Endothelial cell of umbilical vein (primary cell): ENCODE data around the gene C5AR2. TPM values are rescaled to one million over a fixed set of nuclear protein-coding genes. Genes with fewer than 3 reads are reported as not detected.

Experiments used
- BruUV-seq: library from RNA; stranded (reverse); fragments of 400-500 nt; replicated peaks from 2 replicates; lab custom pipeline; 2021; lab: Mats Ljungman, UMichigan
- CTCF ChIA-PET: fragments of 300-600, 350-600 bp; sonication (Branson Sonifier 250); formaldehyde crosslinking; loops from one replicate; lab custom pipeline; 2021; ENCODE audit warnings: antibody characterized with exemption, inconsistent platforms; lab: Charles Lee
- POLR2A ChIA-PET: fragments of 300-600, 350-600 bp; sonication (Branson Sonifier 250); formaldehyde crosslinking; loops from one replicate; lab custom pipeline; 2021; ENCODE audit warnings: antibody characterized with exemption, inconsistent platforms; lab: Charles Lee
- DNase-seq: peaks from one replicate; pipeline ENCODE4 v3.0.0-alpha.2; 2011; ENCODE audit warnings: low read depth, low spot score
- FAIRE-seq: peaks from 2 replicates; lab custom pipeline; 2011; peaks lifted over from hg19 to GRCh38; lab: Jason Lieb, UNC
- H2AFZ ChIP-seq: 2 replicates; pipeline ENCODE4 v1.6.0; 2012; ENCODE audit warnings: low read depth, low read length, control low read depth, inconsistent platforms
- H3K27ac ChIP-seq: 2 replicates; pipeline ENCODE4 v1.5.1; 2011; ENCODE audit warnings: low read depth, mild to moderate bottlenecking, control low read depth, low read length, moderate library complexity; ENCODE audit not compliant: insufficient read depth
- H3K27me3 ChIP-seq, 2 experiments: 2 replicates each; pipeline versions ENCODE4 v1.6.0 to v1.6.1; 2011; ENCODE audit warnings: low read length in 2 of 2, mixed read lengths in 1 of 2; ENCODE audit not compliant: control insufficient read depth in 2 of 2, insufficient read depth in 2 of 2
- H3K36me3 ChIP-seq, 2 experiments: 2 replicates in 1 of 2; 3 replicates in 1 of 2; pipeline ENCODE4 v1.5.1; 2011; ENCODE audit warnings: low read length in 2 of 2, mild to moderate bottlenecking in 1 of 2, moderate library complexity in 1 of 2; ENCODE audit not compliant: control insufficient read depth in 2 of 2, insufficient read depth in 2 of 2; ENCODE audit errors: extremely low read depth in 1 of 2
- H3K4me1 ChIP-seq: 3 replicates; pipeline ENCODE4 v1.5.1; 2011; ENCODE audit warnings: mild to moderate bottlenecking, low read length; ENCODE audit not compliant: control insufficient read depth, insufficient read depth; ENCODE audit errors: extremely low read depth
- H3K4me2 ChIP-seq: 2 replicates; pipeline ENCODE4 v1.6.1; 2011; ENCODE audit warnings: low read length, control low read depth, mixed read lengths; ENCODE audit not compliant: insufficient read depth
- H3K4me3 ChIP-seq, 3 experiments: fragments of 200-600 bp in 1 of 3; sonication (generic), shearing (Covaris generic) in 1 of 3; replicated peaks in 1 of 3; 2 replicates each; pipeline ENCODE4 v1.5.1; 2011 to 2016; ENCODE audit warnings: control low read depth in 3 of 3, low read length in 3 of 3, mild to moderate bottlenecking in 2 of 3, inconsistent platforms in 1 of 3, low read depth in 1 of 3, moderate library complexity in 1 of 3; ENCODE audit not compliant: insufficient read depth in 1 of 3
- H3K79me2 ChIP-seq: 2 replicates; pipeline ENCODE4 v1.6.0; 2012; ENCODE audit warnings: low read length, inconsistent platforms; ENCODE audit not compliant: control insufficient read depth, insufficient read depth
- H3K9ac ChIP-seq: replicated peaks from 2 replicates; pipeline ENCODE3; 2011; ENCODE audit warnings: low read length, control low read depth; ENCODE audit not compliant: insufficient read depth; ENCODE audit errors: extremely low read depth
- H3K9me1 ChIP-seq: replicated peaks from 3 replicates; pipeline ENCODE4 v1.6.0; 2011; ENCODE audit warnings: mild to moderate bottlenecking, low read length; ENCODE audit not compliant: control insufficient read depth, insufficient read depth; ENCODE audit errors: extremely low read depth
- H3K9me3 ChIP-seq: replicated peaks from 2 replicates; pipeline ENCODE4 v1.5.1; 2012; ENCODE audit warnings: low read length, inconsistent platforms; ENCODE audit not compliant: control insufficient read depth, insufficient read depth
- H4K20me1 ChIP-seq: replicated peaks from 2 replicates; pipeline ENCODE3; 2011; ENCODE audit warnings: mild to moderate bottlenecking, low read length; ENCODE audit not compliant: control insufficient read depth, insufficient read depth; ENCODE audit errors: extremely low read depth
- CTCF ChIP-seq, 2 donors: IDR thresholded peaks; 1 replicate in 1 of 2; 2 replicates in 1 of 2; pipeline ENCODE4 v1.5.1; 2011; ENCODE audit warnings: low read length in 2 of 2, mild to moderate bottlenecking in 2 of 2, moderate library complexity in 2 of 2, control low read depth in 1 of 2, inconsistent platforms in 1 of 2, low read depth in 1 of 2; ENCODE audit not compliant: insufficient read depth in 1 of 2; ENCODE audit errors: extremely low read depth in 1 of 2
- EZH2 ChIP-seq: IDR thresholded peaks from 2 replicates; pipeline ENCODE4 v1.6.1; 2012; ENCODE audit warnings: borderline replicate concordance, low read depth, mild to moderate bottlenecking, moderate library complexity, low read length, inconsistent platforms; ENCODE audit not compliant: severe bottlenecking
- FOS ChIP-seq: IDR thresholded peaks from 2 replicates; pipeline ENCODE4 v1.6.1; 2011; ENCODE audit warnings: mild to moderate bottlenecking, low read length, moderate library complexity, borderline replicate concordance; ENCODE audit not compliant: insufficient read depth
- JUN ChIP-seq: IDR thresholded peaks from 2 replicates; pipeline ENCODE4 v1.6.1; 2011; ENCODE audit warnings: borderline replicate concordance, low read depth; ENCODE audit not compliant: insufficient read length, insufficient read depth
- POLR2A ChIP-seq: IDR thresholded peaks from 2 replicates; pipeline ENCODE4 v1.6.1; 2012; ENCODE audit warnings: low read depth, mild to moderate bottlenecking, control low read depth, low read length
- POLR2AphosphoS5 ChIP-seq: IDR thresholded peaks from 2 replicates; pipeline ENCODE4 v1.6.1; 2012; ENCODE audit warnings: low read depth, mild to moderate bottlenecking, control low read depth, low read length, moderate library complexity; ENCODE audit not compliant: insufficient read depth
- dilution Hi-C: fragments of 300-500 bp; cut with MboI; formaldehyde crosslinking; loops from one replicate; pipeline ENCODE4 v1.15.0; 2019; ENCODE audit warnings: low sequenced_read_pairs; ENCODE audit not compliant: extremely low pct_ligation_motif_present
- intact Hi-C: fragments of 100-400 bp; cut with micrococcal nuclease; formaldehyde crosslinking; loops from one replicate; pipeline ENCODE4 v1.10.0; 2022
- polyA plus RNA-seq, 4 experiments: library from polyadenylated mRNA; depleted of rRNA in 3 of 4; stranded (reverse) in 3 of 4; unstranded in 1 of 4; fragments of >200 nt; gene quantifications; 2 replicates each; pipeline versions ENCODE4 v1.2.1 to v1.2.3, GENCODE V29; 2011 to 2012; ENCODE audit warnings: missing spikeins in 1 of 4
- total RNA-seq: library from RNA; stranded (reverse); gene quantifications from 2 replicates; pipeline ENCODE4 v1.2.3, GENCODE V29; 2021

Gene C5AR2
- total and polyA plus RNA-seq, 2 donors (not counting 3 experiments of a cell fraction or from before 2014, with no cell fraction given), result not detected

GRCh38 chr19:47375694-47376588, 44.0 kb downstream of the C5AR2 start:
- Histone ChIP-seq H2AFZ (no peak overlapping the region), H3K27ac (no peak overlapping the region), H3K79me2 (no peaks in the 10 kb centered on the region), H3K9me3 (no peaks in the 10 kb centered on the region), H3K4me3 (no peak overlapping the region), H4K20me1 (no peaks in the 10 kb centered on the region), H3K4me2 (no peak overlapping the region), H3K4me1 (no peaks in the 10 kb centered on the region), H3K27me3 (no peaks in the 10 kb centered on the region), H3K9ac (no peak overlapping the region), H3K9me1 (no peaks in the 10 kb centered on the region), H3K36me3 (peaks cover 8 to 79% of the 10 kb centered on the region in 2 experiments)
- ChIA-PET CTCF (interaction anchor here (1.5 kb wide), 1 partner anchor 16 kb away, joined by 5 read pairs; no protein-coding TSS in a partner anchor), POLR2A (interaction anchor here (0.5 kb wide), 1 partner anchor 75 kb away, joined by 6 read pairs; no protein-coding TSS in a partner anchor)
- no TSS peak for BruUV-seq
- no peak for DNase-seq
- intact Hi-C loops, result no loop called here
- dilution Hi-C loops, result no loop called here
- no peak for TF ChIP-seq POLR2AphosphoS5
- TF ChIP-seq EZH2, result no peak
- no peak for TF ChIP-seq FOS
- TF ChIP-seq JUN, result no peak
- TF ChIP-seq CTCF (IDR thresholded peaks at IDR 0.05; ENCODE audit: extremely low read depth in 1 of 2, insufficient read depth in 1 of 2, low read depth in 1 of 2, low read length in 2 of 2), result no peak
- no peak for TF ChIP-seq POLR2A
- no peak for FAIRE-seq
